WTC11 (cell line): ENCODE results near the gene IL31. TPM values are rescaled to one million over a fixed set of nuclear protein-coding genes. Genes with fewer than 3 reads are reported as not detected.

ENCODE experiments used
- ATAC-seq: fragments of 200-7000 bp; cut with Tn5 transposase; 2 replicates; pipeline ENCODE4 v1.10.0; 2021; ENCODE audit warnings: mild to moderate bottlenecking, moderate library complexity
- CTCF ChIA-PET: fragments of 300-600 bp; sonication (Branson Sonifier 250); formaldehyde crosslinking; loops from one replicate; lab custom pipeline; 2021; ENCODE audit warnings: antibody characterized with exemption; lab: Charles Lee
- POLR2A ChIA-PET: fragments of 350-600 bp; sonication (Branson Sonifier 250); formaldehyde crosslinking; loops from one replicate; lab custom pipeline; 2021; ENCODE audit warnings: antibody characterized with exemption; lab: Charles Lee
- DNase-seq: peaks from one replicate; pipeline ENCODE4 v3.0.0; 2021; ENCODE audit warnings: low spot score
- H3K27ac Mint-ChIP-seq: 2 replicates; pipeline ENCODE4 v1.8.0; 2021; ENCODE audit warnings: mixed read lengths
- H3K27me3 Mint-ChIP-seq: 2 replicates; pipeline ENCODE4 v1.8.0; 2021; ENCODE audit warnings: low read depth, mild to moderate bottlenecking, moderate library complexity, mixed read lengths
- H3K36me3 Mint-ChIP-seq: 2 replicates; pipeline ENCODE4 v1.8.0; 2021; ENCODE audit warnings: mixed read lengths
- H3K4me1 Mint-ChIP-seq: 2 replicates; pipeline ENCODE4 v1.8.0; 2022; ENCODE audit warnings: mixed read lengths
- H3K4me3 Mint-ChIP-seq: 2 replicates; pipeline ENCODE4 v1.8.0; 2021; ENCODE audit warnings: mild to moderate bottlenecking, moderate library complexity, mixed read lengths
- H3K9me3 Mint-ChIP-seq: 2 replicates; pipeline ENCODE4 v1.8.0; 2021; ENCODE audit warnings: mixed read lengths
- EMX1 ChIP-seq: fragments of 250-450 bp; sonication (Bioruptor Pico); IDR thresholded peaks from 2 replicates; pipeline ENCODE4 v1.8.0; 2021; ENCODE audit warnings: mild to moderate bottlenecking
- ERG ChIP-seq: fragments of 250-450 bp; sonication (Bioruptor Pico); IDR thresholded peaks from 2 replicates; pipeline ENCODE4 v1.8.0; 2021; ENCODE audit warnings: mild to moderate bottlenecking
- FOXP1 ChIP-seq: sonication (generic); formaldehyde crosslinking; IDR thresholded peaks from 2 replicates; pipeline ENCODE4 v1.8.0; 2022; ENCODE audit warnings: missing genetic modification reagents, mild to moderate bottlenecking, moderate library complexity, borderline replicate concordance
- FOXP4 ChIP-seq: sonication (generic); formaldehyde crosslinking; IDR thresholded peaks from 2 replicates; pipeline ENCODE4 v1.8.0; 2022; ENCODE audit warnings: mild to moderate bottlenecking, missing genetic modification reagents
- GTF2I ChIP-seq: fragments of 250-450 bp; sonication (Bioruptor Pico); conservative IDR thresholded peaks from 2 replicates; pipeline ENCODE4 v1.4.0; 2021; ENCODE audit warnings: mild to moderate bottlenecking
- NFATC4 ChIP-seq: fragments of 250-450 bp; sonication (Bioruptor Pico); IDR thresholded peaks from 2 replicates; pipeline ENCODE4 v1.9.0; 2021; ENCODE audit warnings: mild to moderate bottlenecking
- NR2C2 ChIP-seq: sonication (generic); formaldehyde crosslinking; IDR thresholded peaks from 2 replicates; pipeline ENCODE4 v1.8.0; 2022; ENCODE audit warnings: mild to moderate bottlenecking, missing genetic modification reagents
- OVOL2 ChIP-seq: fragments of 250-450 bp; sonication (Bioruptor Pico); IDR thresholded peaks from 2 replicates; pipeline ENCODE4 v1.9.0; 2021; ENCODE audit warnings: mild to moderate bottlenecking, borderline replicate concordance
- PRDM15 ChIP-seq: sonication (generic); formaldehyde crosslinking; IDR thresholded peaks from 2 replicates; pipeline ENCODE4 v1.8.0; 2022; ENCODE audit warnings: missing genetic modification reagents
- SMAD3 ChIP-seq: sonication (generic); formaldehyde crosslinking; IDR thresholded peaks from 2 replicates; pipeline ENCODE4 v1.8.0; 2022; ENCODE audit warnings: missing genetic modification reagents, mild to moderate bottlenecking, borderline replicate concordance
- TCF7 ChIP-seq: sonication (generic); formaldehyde crosslinking; IDR thresholded peaks from 2 replicates; pipeline ENCODE4 v1.8.0; 2022; ENCODE audit warnings: mild to moderate bottlenecking, low read depth, missing genetic modification reagents, moderate library complexity
- ZBTB21 ChIP-seq: sonication (generic); formaldehyde crosslinking; IDR thresholded peaks from 2 replicates; pipeline ENCODE4 v1.8.1; 2023; ENCODE audit warnings: mild to moderate bottlenecking, missing genetic modification reagents, borderline replicate concordance
- ZNF138 ChIP-seq: sonication (generic); formaldehyde crosslinking; conservative IDR thresholded peaks from 2 replicates; pipeline ENCODE4 v1.8.1; 2022; ENCODE audit warnings: mild to moderate bottlenecking, moderate library complexity, missing genetic modification reagents
- ZNF317 ChIP-seq: sonication (generic); formaldehyde crosslinking; IDR thresholded peaks from 2 replicates; pipeline ENCODE4 v1.8.1; 2023; ENCODE audit warnings: low read depth, mild to moderate bottlenecking, moderate library complexity, missing genetic modification reagents, borderline replicate concordance
- total RNA-seq: library from RNA; stranded (reverse); gene quantifications from 3 replicates; pipeline ENCODE4 v1.2.3, GENCODE V29; 2021
- TF ChIP-seq, protein P1 (sequence below): fragments of 250-450 bp; sonication (Bioruptor Pico); IDR thresholded peaks from 2 replicates; pipeline ENCODE4 v1.9.0; 2021; ENCODE audit warnings: mild to moderate bottlenecking
- TF ChIP-seq, protein P2 (sequence below): sonication (generic); formaldehyde crosslinking; IDR thresholded peaks from 2 replicates; pipeline ENCODE4 v1.8.0; 2022; ENCODE audit warnings: mild to moderate bottlenecking, missing genetic modification reagents
- TF ChIP-seq, protein P3 (sequence below): sonication (generic); formaldehyde crosslinking; IDR thresholded peaks from 2 replicates; pipeline ENCODE4 v1.8.1; 2022; ENCODE audit warnings: low read depth, mild to moderate bottlenecking, moderate library complexity, missing genetic modification reagents, borderline replicate concordance
- TF ChIP-seq, protein P4 (sequence below): sonication (generic); formaldehyde crosslinking; IDR thresholded peaks from 2 replicates; pipeline ENCODE4 v1.8.1; 2023; ENCODE audit warnings: mild to moderate bottlenecking, missing genetic modification reagents, borderline replicate concordance
- TF ChIP-seq, protein P5 (sequence below): sonication (generic); formaldehyde crosslinking; IDR thresholded peaks from 2 replicates; pipeline ENCODE4 v1.8.0; 2022; ENCODE audit warnings: mild to moderate bottlenecking, missing genetic modification reagents

IL31 gene
- total RNA-seq, 1 experiment from 2014 or later, result not detected

- Mint-ChIP-seq H3K27me3 (peaks cover 25% of the 10 kb centered on the region), H3K27ac (peak overlapping the region; percentile 50), H3K4me1 (peaks cover 24% of the 10 kb centered on the region), H3K9me3 (no peaks in the 10 kb centered on the region), H3K36me3 (peaks cover 37% of the 10 kb centered on the region), H3K4me3 (no peak overlapping the region)
- ATAC-seq, result no peak
- ChIA-PET CTCF (no interaction called here), POLR2A (no interaction called here)
- no peak for DNase-seq
- no peak for TF ChIP-seq NR2C2 (CRISPR knock-in tag)
- TF ChIP-seq FOXP1 (CRISPR knock-in tag), result no peak
- no peak for TF ChIP-seq ZNF138 (CRISPR knock-in tag)
- TF ChIP-seq SMAD3 (CRISPR knock-in tag), result no peak
- TF ChIP-seq FOXP4, result no peak
- TF ChIP-seq EMX1 (CRISPR knock-in tag), result no peak
- TF ChIP-seq NFATC4, result no peak
- TF ChIP-seq, protein P1, sequence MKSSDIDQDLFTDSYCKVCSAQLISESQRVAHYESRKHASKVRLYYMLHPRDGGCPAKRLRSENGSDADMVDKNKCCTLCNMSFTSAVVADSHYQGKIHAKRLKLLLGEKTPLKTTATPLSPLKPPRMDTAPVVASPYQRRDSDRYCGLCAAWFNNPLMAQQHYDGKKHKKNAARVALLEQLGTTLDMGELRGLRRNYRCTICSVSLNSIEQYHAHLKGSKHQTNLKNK (CRISPR knock-in tag), result no peak
- no peak for TF ChIP-seq PRDM15
- TF ChIP-seq OVOL2 (CRISPR knock-in tag), result no peak
- TF ChIP-seq, protein P2, sequence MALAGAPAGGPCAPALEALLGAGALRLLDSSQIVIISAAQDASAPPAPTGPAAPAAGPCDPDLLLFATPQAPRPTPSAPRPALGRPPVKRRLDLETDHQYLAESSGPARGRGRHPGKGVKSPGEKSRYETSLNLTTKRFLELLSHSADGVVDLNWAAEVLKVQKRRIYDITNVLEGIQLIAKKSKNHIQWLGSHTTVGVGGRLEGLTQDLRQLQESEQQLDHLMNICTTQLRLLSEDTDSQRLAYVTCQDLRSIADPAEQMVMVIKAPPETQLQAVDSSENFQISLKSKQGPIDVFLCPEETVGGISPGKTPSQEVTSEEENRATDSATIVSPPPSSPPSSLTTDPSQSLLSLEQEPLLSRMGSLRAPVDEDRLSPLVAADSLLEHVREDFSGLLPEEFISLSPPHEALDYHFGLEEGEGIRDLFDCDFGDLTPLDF (CRISPR knock-in tag), result no peak
- TF ChIP-seq, protein P3, sequence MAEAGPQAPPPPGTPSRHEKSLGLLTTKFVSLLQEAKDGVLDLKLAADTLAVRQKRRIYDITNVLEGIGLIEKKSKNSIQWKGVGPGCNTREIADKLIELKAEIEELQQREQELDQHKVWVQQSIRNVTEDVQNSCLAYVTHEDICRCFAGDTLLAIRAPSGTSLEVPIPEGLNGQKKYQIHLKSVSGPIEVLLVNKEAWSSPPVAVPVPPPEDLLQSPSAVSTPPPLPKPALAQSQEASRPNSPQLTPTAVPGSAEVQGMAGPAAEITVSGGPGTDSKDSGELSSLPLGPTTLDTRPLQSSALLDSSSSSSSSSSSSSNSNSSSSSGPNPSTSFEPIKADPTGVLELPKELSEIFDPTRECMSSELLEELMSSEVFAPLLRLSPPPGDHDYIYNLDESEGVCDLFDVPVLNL (CRISPR knock-in tag), result no peak
These were observed 34.2 kb upstream of the IL31 start for GRCh38 chr12:122208073-122208820.

GRCh38 chr12:122207391-122207790 is 33.4 kb upstream of the IL31 start:
- POLR2A ChIA-PET, result interaction anchor here (0.6 kb wide), 1 partner anchor 11 kb away, joined by 3 read pairs; no protein-coding TSS in a partner anchor
- no peak for DNase-seq
- Mint-ChIP-seq H3K27ac (peak overlapping the region; percentile 48), H3K9me3 (no peaks in the 10 kb centered on the region), H3K4me1 (peaks cover 24% of the 10 kb centered on the region), H3K27me3 (peaks cover 34% of the 10 kb centered on the region), H3K4me3 (no peak overlapping the region), H3K36me3 (peaks cover 34% of the 10 kb centered on the region)
- ATAC-seq, result no peak
- CTCF ChIA-PET, result no interaction called here
- TF ChIP-seq, protein P4, sequence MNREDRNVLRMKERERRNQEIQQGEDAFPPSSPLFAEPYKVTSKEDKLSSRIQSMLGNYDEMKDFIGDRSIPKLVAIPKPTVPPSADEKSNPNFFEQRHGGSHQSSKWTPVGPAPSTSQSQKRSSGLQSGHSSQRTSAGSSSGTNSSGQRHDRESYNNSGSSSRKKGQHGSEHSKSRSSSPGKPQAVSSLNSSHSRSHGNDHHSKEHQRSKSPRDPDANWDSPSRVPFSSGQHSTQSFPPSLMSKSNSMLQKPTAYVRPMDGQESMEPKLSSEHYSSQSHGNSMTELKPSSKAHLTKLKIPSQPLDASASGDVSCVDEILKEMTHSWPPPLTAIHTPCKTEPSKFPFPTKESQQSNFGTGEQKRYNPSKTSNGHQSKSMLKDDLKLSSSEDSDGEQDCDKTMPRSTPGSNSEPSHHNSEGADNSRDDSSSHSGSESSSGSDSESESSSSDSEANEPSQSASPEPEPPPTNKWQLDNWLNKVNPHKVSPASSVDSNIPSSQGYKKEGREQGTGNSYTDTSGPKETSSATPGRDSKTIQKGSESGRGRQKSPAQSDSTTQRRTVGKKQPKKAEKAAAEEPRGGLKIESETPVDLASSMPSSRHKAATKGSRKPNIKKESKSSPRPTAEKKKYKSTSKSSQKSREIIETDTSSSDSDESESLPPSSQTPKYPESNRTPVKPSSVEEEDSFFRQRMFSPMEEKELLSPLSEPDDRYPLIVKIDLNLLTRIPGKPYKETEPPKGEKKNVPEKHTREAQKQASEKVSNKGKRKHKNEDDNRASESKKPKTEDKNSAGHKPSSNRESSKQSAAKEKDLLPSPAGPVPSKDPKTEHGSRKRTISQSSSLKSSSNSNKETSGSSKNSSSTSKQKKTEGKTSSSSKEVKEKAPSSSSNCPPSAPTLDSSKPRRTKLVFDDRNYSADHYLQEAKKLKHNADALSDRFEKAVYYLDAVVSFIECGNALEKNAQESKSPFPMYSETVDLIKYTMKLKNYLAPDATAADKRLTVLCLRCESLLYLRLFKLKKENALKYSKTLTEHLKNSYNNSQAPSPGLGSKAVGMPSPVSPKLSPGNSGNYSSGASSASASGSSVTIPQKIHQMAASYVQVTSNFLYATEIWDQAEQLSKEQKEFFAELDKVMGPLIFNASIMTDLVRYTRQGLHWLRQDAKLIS, result no peak
- TF ChIP-seq GTF2I, result no peak
- TF ChIP-seq TCF7 (CRISPR knock-in tag), result no peak
- TF ChIP-seq ZNF317 (CRISPR knock-in tag), result no peak
- TF ChIP-seq, protein P5, sequence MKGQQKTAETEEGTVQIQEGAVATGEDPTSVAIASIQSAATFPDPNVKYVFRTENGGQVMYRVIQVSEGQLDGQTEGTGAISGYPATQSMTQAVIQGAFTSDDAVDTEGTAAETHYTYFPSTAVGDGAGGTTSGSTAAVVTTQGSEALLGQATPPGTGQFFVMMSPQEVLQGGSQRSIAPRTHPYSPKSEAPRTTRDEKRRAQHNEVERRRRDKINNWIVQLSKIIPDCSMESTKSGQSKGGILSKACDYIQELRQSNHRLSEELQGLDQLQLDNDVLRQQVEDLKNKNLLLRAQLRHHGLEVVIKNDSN (CRISPR knock-in tag), result no peak
- no peak for TF ChIP-seq ZBTB21 (CRISPR knock-in tag)
- TF ChIP-seq ERG (CRISPR knock-in tag), result no peak
